ENCODE results near the gene RFX3.

- TF ChIP-seq CTCF (IDR thresholded peaks at IDR 0.05; ENCODE audit: borderline replicate concordance, extremely low read depth, low read length, poor library complexity, severe bottlenecking), result no peak
- no peak for TF ChIP-seq EZH2 (IDR thresholded peaks at IDR 0.05; ENCODE audit: borderline replicate concordance, low read depth, low read length, severe bottlenecking)
Observed at GRCh38 chr9:3321186-3321585, 204.6 kb downstream of the RFX3 start.
